ENCODE measurements around the gene PODN. TPM values are rescaled to one million over a fixed set of nuclear protein-coding genes. Genes with fewer than 3 reads are reported as not detected.

The PODN gene
- total RNA-seq, 1 experiment from 2014 or later: not detected

GRCh38 chr1:53074313-53075154, 12.5 kb downstream of the PODN start:
- Mint-ChIP-seq H3K4me1 (ENCODE audit: insufficient read depth, unreplicated experiment) (no peaks in the 10 kb centered on the region), H3K4me3 (ENCODE audit: unreplicated experiment) (no peak overlapping the region), H3K27ac (ENCODE audit: low read depth, unreplicated experiment) (no peak overlapping the region), H3K27me3 (ENCODE audit: insufficient read depth, unreplicated experiment) (no peaks in the 10 kb centered on the region), H3K36me3 (ENCODE audit: insufficient read depth, unreplicated experiment) (no peaks in the 10 kb centered on the region), H3K9me3 (ENCODE audit: unreplicated experiment) (no peaks in the 10 kb centered on the region)
- no peak for DNase-seq (ENCODE audit: unreplicated experiment)
- TF ChIP-seq CTCF (IDR thresholded peaks at IDR 0.05; ENCODE audit: unreplicated experiment): no peak
- ChIA-PET POLR2A (no interaction called here), CTCF (no interaction called here)
- intact Hi-C loops (cut with micrococcal nuclease): no loop called here
- BruUV-seq (replicated peaks): no TSS peak

- Mint-ChIP-seq H3K4me3 (ENCODE audit: unreplicated experiment) (no peak overlapping the region), H3K9me3 (ENCODE audit: unreplicated experiment) (no peaks in the 10 kb centered on the region), H3K4me1 (ENCODE audit: insufficient read depth, unreplicated experiment) (no peaks in the 10 kb centered on the region), H3K27me3 (ENCODE audit: insufficient read depth, unreplicated experiment) (no peaks in the 10 kb centered on the region), H3K27ac (ENCODE audit: low read depth, unreplicated experiment) (no peak overlapping the region), H3K36me3 (ENCODE audit: insufficient read depth, unreplicated experiment) (no peaks in the 10 kb centered on the region)
- ChIA-PET CTCF (no interaction called here), POLR2A (no interaction called here)
- no TSS peak for BruUV-seq (replicated peaks)
- DNase-seq (ENCODE audit: unreplicated experiment): no peak
- intact Hi-C loops (cut with micrococcal nuclease): no loop called here
- no peak for TF ChIP-seq CTCF (IDR thresholded peaks at IDR 0.05; ENCODE audit: unreplicated experiment)
Measured at GRCh38 chr1:53075206-53075605, 13.2 kb downstream of the PODN start.

- no TSS peak for BruUV-seq (replicated peaks)
- no peaks in the 10 kb centered on the region for H3K27me3 Mint-ChIP-seq (ENCODE audit: insufficient read depth, unreplicated experiment)
Measured at GRCh38 chr1:53075761-53076163, 13.7 kb downstream of the PODN start.

GRCh38 chr1:53076165-53076564, 14.2 kb downstream of the PODN start:
- ChIA-PET POLR2A (no interaction called here), CTCF (no interaction called here)
- Mint-ChIP-seq H3K9me3 (ENCODE audit: unreplicated experiment) (no peaks in the 10 kb centered on the region), H3K36me3 (ENCODE audit: insufficient read depth, unreplicated experiment) (no peaks in the 10 kb centered on the region), H3K4me1 (ENCODE audit: insufficient read depth, unreplicated experiment) (no peaks in the 10 kb centered on the region), H3K4me3 (ENCODE audit: unreplicated experiment) (no peak overlapping the region), H3K27me3 (ENCODE audit: insufficient read depth, unreplicated experiment) (no peaks in the 10 kb centered on the region), H3K27ac (ENCODE audit: low read depth, unreplicated experiment) (no peak overlapping the region)
- DNase-seq (ENCODE audit: unreplicated experiment): no peak
- no TSS peak for BruUV-seq (replicated peaks)
- TF ChIP-seq CTCF (IDR thresholded peaks at IDR 0.05; ENCODE audit: unreplicated experiment): no peak
- intact Hi-C loops (cut with micrococcal nuclease): no loop called here

More at GRCh38 chr1:53075761-53076163, 13.7 kb downstream of the PODN start:
- ChIA-PET CTCF (no interaction called here), POLR2A (no interaction called here)
- H3K36me3 Mint-ChIP-seq (ENCODE audit: insufficient read depth, unreplicated experiment): no peaks in the 10 kb centered on the region
- no peaks in the 10 kb centered on the region for H3K9me3 Mint-ChIP-seq (ENCODE audit: unreplicated experiment)
- H3K27ac Mint-ChIP-seq (ENCODE audit: low read depth, unreplicated experiment): no peak overlapping the region
- no peak overlapping the region for H3K4me3 Mint-ChIP-seq (ENCODE audit: unreplicated experiment)
- no peak for TF ChIP-seq CTCF (IDR thresholded peaks at IDR 0.05; ENCODE audit: unreplicated experiment)
- DNase-seq (ENCODE audit: unreplicated experiment): no peak
- intact Hi-C loops (cut with micrococcal nuclease): no loop called here
- no peaks in the 10 kb centered on the region for H3K4me1 Mint-ChIP-seq (ENCODE audit: insufficient read depth, unreplicated experiment)
